Panc1 (cell line): ENCODE results near the gene SUGCT. TPM values are rescaled to one million over a fixed set of nuclear protein-coding genes. Genes with fewer than 3 reads are reported as not detected.

Source experiments
- ATAC-seq: fragments of 200-7000 bp; cut with Tn5 transposase; 2 replicates; pipeline ENCODE4 v1.9.1; 2020; ENCODE audit warnings: mild to moderate bottlenecking, moderate library complexity
- BruUV-seq: library from RNA; stranded (reverse); fragments of 400-500 nt; replicated peaks from 2 replicates; lab custom pipeline; 2021; lab: Mats Ljungman, UMichigan
- CTCF ChIA-PET: fragments of 300-600 bp; sonication (Branson Sonifier 250); formaldehyde crosslinking; loops from one replicate; lab custom pipeline; 2022; ENCODE audit warnings: antibody characterized with exemption; lab: Charles Lee
- POLR2A ChIA-PET: fragments of 300-600 bp; sonication (Branson Sonifier 250); formaldehyde crosslinking; loops from one replicate; lab custom pipeline; 2022; ENCODE audit warnings: antibody characterized with exemption; lab: Charles Lee
- DNase-seq: peaks from one replicate; pipeline ENCODE4 v3.0.0-alpha.2; 2010; ENCODE audit warnings: low read depth, low spot score
- H3K27ac ChIP-seq: 2 replicates; pipeline ENCODE4 v1.5.1; 2011; ENCODE audit warnings: mild to moderate bottlenecking, low read length, inconsistent platforms
- H3K27me3 ChIP-seq: fragments of 200-500 bp; sonication (Bioruptor generic); 2 replicates; pipeline ENCODE4 v1.6.0; 2014; ENCODE audit warnings: low read length, inconsistent platforms; ENCODE audit not compliant: control insufficient read depth, insufficient read depth
- H3K36me3 ChIP-seq: fragments of 200-500 bp; sonication (Bioruptor generic); 2 replicates; pipeline ENCODE4 v1.5.1; 2014; ENCODE audit warnings: inconsistent platforms, mild to moderate bottlenecking, low read length, moderate library complexity; ENCODE audit not compliant: control insufficient read depth, insufficient read depth
- H3K4me1 ChIP-seq: 2 replicates; pipeline ENCODE4 v1.5.1; 2011; ENCODE audit warnings: inconsistent platforms, mild to moderate bottlenecking, low read length, moderate library complexity; ENCODE audit not compliant: control insufficient read depth, insufficient read depth
- H3K4me3 ChIP-seq, 2 experiments: 2 replicates each; pipeline ENCODE4 v1.5.1; 2011 to 2012; ENCODE audit warnings: low read depth in 2 of 2, low read length in 2 of 2, mild to moderate bottlenecking in 2 of 2, inconsistent platforms in 1 of 2, moderate library complexity in 1 of 2
- H3K9me3 ChIP-seq: fragments of 200-500 bp; sonication (Bioruptor generic); 2 replicates; pipeline ENCODE4 v1.5.1; 2014; ENCODE audit warnings: low read depth, mild to moderate bottlenecking, inconsistent platforms, low read length, moderate library complexity; ENCODE audit not compliant: control insufficient read depth, insufficient read depth
- POLR2AphosphoS5 ChIP-seq: IDR thresholded peaks from 2 replicates; pipeline ENCODE4 v1.6.1; 2012; ENCODE audit warnings: mild to moderate bottlenecking, low read depth, low read length, moderate library complexity
- SIN3A ChIP-seq: IDR thresholded peaks from 2 replicates; pipeline ENCODE4 v1.6.1; 2012; ENCODE audit warnings: low read depth, mild to moderate bottlenecking, low read length, moderate library complexity, borderline replicate concordance; ENCODE audit not compliant: insufficient read depth
- TCF7L2 ChIP-seq: IDR thresholded peaks from 2 replicates; pipeline ENCODE4 v1.6.1; 2011; ENCODE audit warnings: mild to moderate bottlenecking, low read depth, low read length, inconsistent platforms
- in situ Hi-C: cut with HindIII; loops from 2 replicates; pipeline ENCODE4 v1.10.0; 2016; ENCODE audit warnings: low sequenced_read_pairs, low pct_unique_long_range_greater_than_20kb
- intact Hi-C: fragments of 100-400 bp; cut with micrococcal nuclease; formaldehyde crosslinking; loops from one replicate; pipeline ENCODE4 v1.10.0; 2022; ENCODE audit not compliant: unreplicated experiment
- total RNA-seq: library from RNA; stranded (reverse); gene quantifications from one replicate; pipeline ENCODE4 v1.2.1, GENCODE V29; 2021; ENCODE audit not compliant: unreplicated experiment
- TF ChIP-seq, protein P1 (sequence below): fragments of 450-650 bp; IDR thresholded peaks from 2 replicates; pipeline ENCODE4 v1.5.1; 2017; ENCODE audit warnings: mild to moderate bottlenecking
- TF ChIP-seq, protein P2 (sequence below), 2 experiments: IDR thresholded peaks; 2 replicates each; pipeline ENCODE4 v1.6.1; 2011 to 2012; ENCODE audit warnings: low read depth in 2 of 2, control low read depth in 1 of 2, low read length in 1 of 2, mild to moderate bottlenecking in 1 of 2, moderate library complexity in 1 of 2; ENCODE audit not compliant: insufficient read depth in 1 of 2

Gene SUGCT
- total RNA-seq, 1 experiment from 2014 or later = 3.1 TPM

DNA sequence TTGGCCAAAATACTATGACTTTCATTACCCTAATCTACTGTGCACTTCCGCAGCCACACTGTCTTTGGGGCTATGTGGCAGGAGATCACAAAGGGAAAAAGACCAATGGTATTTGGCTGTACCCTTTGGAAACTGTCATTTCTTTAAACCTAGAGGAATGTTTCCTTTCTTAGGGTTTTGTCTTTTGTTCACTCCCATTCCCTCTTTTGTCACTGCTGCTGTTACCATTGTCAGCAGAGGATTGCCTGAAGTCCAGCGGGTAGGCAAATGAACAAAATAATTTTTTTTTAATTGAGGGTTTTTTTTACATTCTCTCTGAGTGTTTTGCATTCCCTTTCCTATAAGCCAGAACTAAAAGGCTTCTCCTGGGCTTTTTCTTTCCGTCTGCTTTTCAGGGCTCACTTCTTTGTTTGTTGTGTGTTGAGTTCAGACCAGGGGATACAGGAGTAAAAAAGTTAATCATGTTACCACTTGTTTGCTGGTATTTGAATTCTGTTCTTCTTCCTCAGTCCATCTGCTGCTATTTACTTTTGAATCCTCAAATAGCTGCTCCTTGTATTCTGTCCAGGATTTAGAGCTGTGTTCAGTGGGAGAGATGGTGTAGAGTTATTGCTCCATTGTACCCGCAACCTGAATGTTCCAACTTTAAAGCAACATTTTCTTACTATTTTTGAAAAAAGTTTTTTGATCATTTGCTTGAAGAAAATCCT, 374.6 kb downstream of the SUGCT start:
- intact Hi-C loops = no loop called here
- Histone ChIP-seq H3K27ac (no peak overlapping the region), H3K4me1 (no peaks in the 10 kb centered on the region), H3K4me3 (no peak overlapping the region), H3K36me3 (no peaks in the 10 kb centered on the region), H3K27me3 (no peaks in the 10 kb centered on the region), H3K9me3 (no peaks in the 10 kb centered on the region; the same call in 1 of the 2 replicates)
- TF ChIP-seq, protein P1, sequence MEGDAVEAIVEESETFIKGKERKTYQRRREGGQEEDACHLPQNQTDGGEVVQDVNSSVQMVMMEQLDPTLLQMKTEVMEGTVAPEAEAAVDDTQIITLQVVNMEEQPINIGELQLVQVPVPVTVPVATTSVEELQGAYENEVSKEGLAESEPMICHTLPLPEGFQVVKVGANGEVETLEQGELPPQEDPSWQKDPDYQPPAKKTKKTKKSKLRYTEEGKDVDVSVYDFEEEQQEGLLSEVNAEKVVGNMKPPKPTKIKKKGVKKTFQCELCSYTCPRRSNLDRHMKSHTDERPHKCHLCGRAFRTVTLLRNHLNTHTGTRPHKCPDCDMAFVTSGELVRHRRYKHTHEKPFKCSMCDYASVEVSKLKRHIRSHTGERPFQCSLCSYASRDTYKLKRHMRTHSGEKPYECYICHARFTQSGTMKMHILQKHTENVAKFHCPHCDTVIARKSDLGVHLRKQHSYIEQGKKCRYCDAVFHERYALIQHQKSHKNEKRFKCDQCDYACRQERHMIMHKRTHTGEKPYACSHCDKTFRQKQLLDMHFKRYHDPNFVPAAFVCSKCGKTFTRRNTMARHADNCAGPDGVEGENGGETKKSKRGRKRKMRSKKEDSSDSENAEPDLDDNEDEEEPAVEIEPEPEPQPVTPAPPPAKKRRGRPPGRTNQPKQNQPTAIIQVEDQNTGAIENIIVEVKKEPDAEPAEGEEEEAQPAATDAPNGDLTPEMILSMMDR = no peak
- TF ChIP-seq, protein P2, sequence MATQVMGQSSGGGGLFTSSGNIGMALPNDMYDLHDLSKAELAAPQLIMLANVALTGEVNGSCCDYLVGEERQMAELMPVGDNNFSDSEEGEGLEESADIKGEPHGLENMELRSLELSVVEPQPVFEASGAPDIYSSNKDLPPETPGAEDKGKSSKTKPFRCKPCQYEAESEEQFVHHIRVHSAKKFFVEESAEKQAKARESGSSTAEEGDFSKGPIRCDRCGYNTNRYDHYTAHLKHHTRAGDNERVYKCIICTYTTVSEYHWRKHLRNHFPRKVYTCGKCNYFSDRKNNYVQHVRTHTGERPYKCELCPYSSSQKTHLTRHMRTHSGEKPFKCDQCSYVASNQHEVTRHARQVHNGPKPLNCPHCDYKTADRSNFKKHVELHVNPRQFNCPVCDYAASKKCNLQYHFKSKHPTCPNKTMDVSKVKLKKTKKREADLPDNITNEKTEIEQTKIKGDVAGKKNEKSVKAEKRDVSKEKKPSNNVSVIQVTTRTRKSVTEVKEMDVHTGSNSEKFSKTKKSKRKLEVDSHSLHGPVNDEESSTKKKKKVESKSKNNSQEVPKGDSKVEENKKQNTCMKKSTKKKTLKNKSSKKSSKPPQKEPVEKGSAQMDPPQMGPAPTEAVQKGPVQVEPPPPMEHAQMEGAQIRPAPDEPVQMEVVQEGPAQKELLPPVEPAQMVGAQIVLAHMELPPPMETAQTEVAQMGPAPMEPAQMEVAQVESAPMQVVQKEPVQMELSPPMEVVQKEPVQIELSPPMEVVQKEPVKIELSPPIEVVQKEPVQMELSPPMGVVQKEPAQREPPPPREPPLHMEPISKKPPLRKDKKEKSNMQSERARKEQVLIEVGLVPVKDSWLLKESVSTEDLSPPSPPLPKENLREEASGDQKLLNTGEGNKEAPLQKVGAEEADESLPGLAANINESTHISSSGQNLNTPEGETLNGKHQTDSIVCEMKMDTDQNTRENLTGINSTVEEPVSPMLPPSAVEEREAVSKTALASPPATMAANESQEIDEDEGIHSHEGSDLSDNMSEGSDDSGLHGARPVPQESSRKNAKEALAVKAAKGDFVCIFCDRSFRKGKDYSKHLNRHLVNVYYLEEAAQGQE (IDR thresholded peaks at IDR 0.05; ENCODE audit: insufficient read depth in 1 of 2, low read depth in 2 of 2, low read length in 1 of 2) = no peak
- TF ChIP-seq SIN3A (no peak), POLR2AphosphoS5 (no peak), TCF7L2 (no peak)
- BruUV-seq = no TSS peak
- no peak for DNase-seq
- ATAC-seq = no peak
- in situ Hi-C loops = no loop called here
- CTCF ChIA-PET = no interaction called here
- POLR2A ChIA-PET = no interaction called here

DNA sequence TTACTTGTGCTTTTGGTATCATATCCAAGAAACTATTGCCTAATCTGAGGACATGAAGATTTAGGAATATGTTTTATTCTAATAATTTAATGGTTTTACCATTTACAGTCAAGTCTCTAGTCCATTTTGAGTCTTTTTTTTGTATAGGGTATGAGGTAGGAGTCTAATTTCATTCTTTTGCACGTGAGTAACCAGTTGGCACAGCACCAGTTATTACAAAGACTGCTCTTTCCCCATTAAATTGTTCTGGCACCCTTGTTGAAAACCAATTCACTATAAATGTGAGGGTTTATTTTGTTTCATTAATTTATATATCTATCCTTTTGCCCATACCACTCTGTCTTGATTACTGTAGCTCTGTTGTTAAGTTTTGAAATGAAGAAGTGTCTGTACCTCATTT, 381.6 kb downstream of the SUGCT start:
- Histone ChIP-seq H3K4me3 (no peak overlapping the region), H3K27me3 (no peaks in the 10 kb centered on the region), H3K27ac (no peak overlapping the region), H3K36me3 (no peaks in the 10 kb centered on the region), H3K9me3 (no peaks in the 10 kb centered on the region), H3K4me1 (no peaks in the 10 kb centered on the region)
- BruUV-seq = no TSS peak
- CTCF ChIA-PET = no interaction called here
- POLR2A ChIA-PET = no interaction called here
- in situ Hi-C loops (no loop called here), intact Hi-C loops (no loop called here)
- no peak for ATAC-seq
- no peak for DNase-seq
- TF ChIP-seq POLR2AphosphoS5 (no peak), SIN3A (no peak), TCF7L2 (no peak)
- TF ChIP-seq, protein P2 (IDR thresholded peaks at IDR 0.05; ENCODE audit: insufficient read depth in 1 of 2, low read depth in 2 of 2, low read length in 1 of 2) = no peak
- TF ChIP-seq, protein P1 = no peak
